B cell (primary cell): ENCODE data around the gene TRIM38.

ENCODE experiments used
- EZH2 ChIP-seq: IDR thresholded peaks from 2 replicates; pipeline ENCODE4 v1.6.1; 2012; ENCODE audit warnings: borderline replicate concordance, low read depth, mild to moderate bottlenecking, moderate library complexity, low read length; ENCODE audit not compliant: insufficient read depth, poor library complexity, severe bottlenecking
- TF ChIP-seq, protein P1 (sequence below): fragments of 200-600 bp; IDR thresholded peaks from one replicate; pipeline ENCODE4 v1.8.0; 2022; ENCODE audit warnings: antibody characterized with exemption, mild to moderate bottlenecking

DNA sequence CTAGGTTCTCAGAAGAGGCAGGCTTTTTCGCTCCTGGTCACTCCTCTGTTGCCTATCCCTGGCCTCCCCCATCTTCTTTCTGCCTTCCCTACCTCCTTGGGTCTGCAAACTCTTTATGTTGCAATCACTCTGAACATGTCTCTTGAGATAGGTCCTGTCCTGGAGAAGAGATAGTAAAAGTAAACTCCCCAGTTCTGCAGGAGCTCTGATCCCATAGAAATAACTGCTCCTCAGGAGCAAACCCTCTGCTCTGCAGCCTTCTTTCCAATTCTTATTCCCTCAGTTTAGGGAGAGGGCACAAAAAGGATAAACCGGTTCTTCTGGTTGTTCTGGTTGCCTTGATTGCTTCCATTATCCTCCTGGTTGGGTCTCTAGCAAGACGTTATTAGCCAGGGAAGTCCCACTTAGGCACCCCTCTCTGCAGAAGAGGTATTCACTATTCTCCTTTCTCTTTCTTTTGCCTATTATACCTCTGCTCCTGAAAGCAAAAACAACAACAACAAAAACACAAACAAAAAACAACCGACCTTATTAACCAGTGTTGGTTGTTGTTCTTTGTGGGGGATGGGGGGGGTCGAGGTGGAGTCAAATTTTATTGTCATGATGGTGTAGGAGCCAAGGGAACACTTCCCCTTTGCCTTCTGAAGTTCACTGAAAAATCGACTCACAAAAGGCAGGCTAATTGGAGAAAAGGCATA lies 973 bp downstream of the TRIM38 start:
- TF ChIP-seq, protein P1, sequence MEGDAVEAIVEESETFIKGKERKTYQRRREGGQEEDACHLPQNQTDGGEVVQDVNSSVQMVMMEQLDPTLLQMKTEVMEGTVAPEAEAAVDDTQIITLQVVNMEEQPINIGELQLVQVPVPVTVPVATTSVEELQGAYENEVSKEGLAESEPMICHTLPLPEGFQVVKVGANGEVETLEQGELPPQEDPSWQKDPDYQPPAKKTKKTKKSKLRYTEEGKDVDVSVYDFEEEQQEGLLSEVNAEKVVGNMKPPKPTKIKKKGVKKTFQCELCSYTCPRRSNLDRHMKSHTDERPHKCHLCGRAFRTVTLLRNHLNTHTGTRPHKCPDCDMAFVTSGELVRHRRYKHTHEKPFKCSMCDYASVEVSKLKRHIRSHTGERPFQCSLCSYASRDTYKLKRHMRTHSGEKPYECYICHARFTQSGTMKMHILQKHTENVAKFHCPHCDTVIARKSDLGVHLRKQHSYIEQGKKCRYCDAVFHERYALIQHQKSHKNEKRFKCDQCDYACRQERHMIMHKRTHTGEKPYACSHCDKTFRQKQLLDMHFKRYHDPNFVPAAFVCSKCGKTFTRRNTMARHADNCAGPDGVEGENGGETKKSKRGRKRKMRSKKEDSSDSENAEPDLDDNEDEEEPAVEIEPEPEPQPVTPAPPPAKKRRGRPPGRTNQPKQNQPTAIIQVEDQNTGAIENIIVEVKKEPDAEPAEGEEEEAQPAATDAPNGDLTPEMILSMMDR: no peak
- no peak for TF ChIP-seq EZH2
